Measurements from ENCODE around the gene CUL2.
A peak's percentile ranks its signal among the peaks of the same experiment; 100 is the strongest.

CUL2 gene

GRCh38 chr10:35130663-35131062 is 40.5 kb upstream of the CUL2 start:
- ChIA-PET CTCF (no interaction called here), POLR2A (no interaction called here)
- Histone ChIP-seq H3K4me1 (ENCODE audit: control insufficient read depth, insufficient read depth, low read length) (peaks cover 19% of the 10 kb centered on the region), H3K9me3 (ENCODE audit: control insufficient read depth, insufficient read depth, low read depth, low read length) (no peaks in the 10 kb centered on the region), H3K36me3 (ENCODE audit: control insufficient read depth in 2 of 2, insufficient read depth in 1 of 2, low read length in 2 of 2) (no peaks in the 10 kb centered on the region), H3K4me3 (ENCODE audit: low read depth, low read length) (no peak overlapping the region), H3K27ac (ENCODE audit: extremely low read depth, low read depth, low read length) (no peak overlapping the region)
- TF ChIP-seq KLF1 (tag by site-specific recombination; IDR thresholded peaks at IDR 0.05) (no peak), PRDM10 (tag by site-specific recombination; IDR thresholded peaks at IDR 0.05) (peak; percentile 87), ATF2 (tag by site-specific recombination; IDR thresholded peaks at IDR 0.05; ENCODE audit: low read depth) (no peak), IKZF3 (tag by site-specific recombination; IDR thresholded peaks at IDR 0.05) (peak; percentile 70), INSM2 (tag by site-specific recombination; IDR thresholded peaks at IDR 0.05) (no peak; the same call in 1 of the 2 replicates), ZNF138 (tag by site-specific recombination; IDR thresholded peaks at IDR 0.05; ENCODE audit: borderline replicate concordance) (no peak), ZNF140 (tag by site-specific recombination; IDR thresholded peaks at IDR 0.05) (no peak), ZXDB (tag by site-specific recombination; IDR thresholded peaks at IDR 0.05) (0 out of 2 replicates have a peak, but pooled peaks have one; percentile 20), PRDM6 (tag by site-specific recombination; IDR thresholded peaks at IDR 0.05) (peak; percentile 89), FEZF1 (tag by site-specific recombination; IDR thresholded peaks at IDR 0.05) (peak; percentile 62), TCF7L2 (IDR thresholded peaks at IDR 0.05; ENCODE audit: borderline replicate concordance, low read depth, low read length) (no peak), ZNF768 (tag by site-specific recombination; IDR thresholded peaks at IDR 0.05) (no peak), BCL11B (tag by site-specific recombination; IDR thresholded peaks at IDR 0.05; ENCODE audit: low read depth) (no peak), SCRT1 (tag by site-specific recombination; IDR thresholded peaks at IDR 0.05; ENCODE audit: borderline replicate concordance) (peak; percentile 93), CTCF (tag by site-specific recombination; IDR thresholded peaks at IDR 0.05) (no peak), ZEB2 (tag by site-specific recombination; IDR thresholded peaks at IDR 0.05) (peak; percentile 57; the same call in 1 of the 2 replicates), ZBTB10 (tag by site-specific recombination; IDR thresholded peaks at IDR 0.05) (no peak), ZNF366 (tag by site-specific recombination; conservative IDR thresholded peaks at IDR 0.05) (0 out of 2 replicates have a peak, but pooled peaks have one; percentile 41), ZNF585B (tag by site-specific recombination; IDR thresholded peaks at IDR 0.05) (no peak), ZNF692 (tag by site-specific recombination; IDR thresholded peaks at IDR 0.05) (no peak), SCRT2 (tag by site-specific recombination; IDR thresholded peaks at IDR 0.05) (peak; percentile 96), ZNF157 (tag by site-specific recombination; IDR thresholded peaks at IDR 0.05) (no peak), OSR2 (tag by site-specific recombination; IDR thresholded peaks at IDR 0.05) (peak; percentile 39; the same call in 1 of the 2 replicates), ZNF626 (tag by site-specific recombination; IDR thresholded peaks at IDR 0.05) (no peak)

Measured in HEK293 (cell line).